GM12892 (cell line): ENCODE results near the gene TMEM18.

Source experiments
- DNase-seq: peaks from one replicate; pipeline ENCODE4 v3.0.0; 2011; ENCODE audit not compliant: insufficient read length
- FAIRE-seq: peaks from 2 replicates; lab custom pipeline; 2011; peaks lifted over from hg19 to GRCh38; lab: Jason Lieb, UNC
- POLR2A ChIP-seq: IDR thresholded peaks from 2 replicates; pipeline ENCODE4 v1.6.1; 2011; ENCODE audit warnings: low read depth, low read length, control low read depth
- POLR2AphosphoS5 ChIP-seq: IDR thresholded peaks from 2 replicates; pipeline ENCODE4 v1.6.1; 2011; ENCODE audit warnings: low read depth, low read length, control low read depth
- TAF1 ChIP-seq: IDR thresholded peaks from 2 replicates; pipeline ENCODE4 v1.6.1; 2011; ENCODE audit warnings: low read depth, mild to moderate bottlenecking, control low read depth, low read length, borderline replicate concordance

TMEM18 gene

GRCh38 chr2:627340-627709 lies 49.9 kb downstream of the TMEM18 start:
- TF ChIP-seq TAF1 (no peak), POLR2A (no peak), POLR2AphosphoS5 (no peak)
- no peak for FAIRE-seq
- DNase-seq = no peak

GRCh38 chr2:626491-627339 lies 50.5 kb downstream of the TMEM18 start:
- DNase-seq = no peak
- no peak for FAIRE-seq
- TF ChIP-seq POLR2AphosphoS5 (no peak), POLR2A (no peak), TAF1 (no peak)

GRCh38 chr2:625415-626333 lies 51.5 kb downstream of the TMEM18 start:
- FAIRE-seq (no peak), DNase-seq (no peak)
- no peak for TF ChIP-seq POLR2A
- TF ChIP-seq POLR2AphosphoS5 = no peak
- no peak for TF ChIP-seq TAF1

DNA sequence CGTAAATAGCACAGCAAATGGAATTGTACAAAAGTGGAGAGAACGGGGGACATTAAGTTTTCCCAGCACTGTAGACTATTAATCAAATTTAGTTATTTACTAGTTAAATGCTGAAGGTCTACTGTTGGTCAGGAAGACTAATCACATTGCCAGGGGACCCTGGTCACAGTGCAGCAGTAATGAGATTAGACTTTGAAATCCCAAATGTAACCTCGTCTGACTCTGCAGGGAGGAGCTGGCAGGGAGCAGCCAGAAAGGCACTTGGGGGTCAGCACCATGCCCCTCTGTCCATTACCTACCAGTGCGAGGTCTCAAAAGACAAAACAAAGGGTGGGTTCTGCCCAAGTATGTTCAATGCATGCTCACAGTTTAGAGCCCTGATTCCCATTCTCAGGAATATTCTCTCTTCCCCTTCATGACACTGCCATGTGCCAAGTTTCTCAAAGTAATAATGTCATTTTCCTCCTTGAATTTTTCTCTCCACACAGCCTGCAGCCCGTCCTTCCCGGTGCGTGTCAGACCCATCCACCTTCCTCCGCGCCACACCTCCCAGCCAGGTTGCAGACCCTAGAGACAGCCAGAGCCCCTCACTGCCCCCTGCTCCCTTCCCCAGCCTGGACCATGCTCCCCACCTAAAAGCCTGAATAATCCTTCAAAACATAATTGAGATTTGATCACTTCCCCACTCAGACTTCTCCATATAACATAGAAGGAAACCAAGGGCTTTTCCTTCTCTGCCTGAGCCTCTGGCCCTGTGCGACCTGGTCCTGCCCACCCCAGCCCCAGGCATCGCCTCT lies 52.5 kb downstream of the TMEM18 start:
- no peak for FAIRE-seq
- DNase-seq = no peak
- no peak for TF ChIP-seq POLR2A
- TF ChIP-seq POLR2AphosphoS5 = no peak
- no peak for TF ChIP-seq TAF1

DNA sequence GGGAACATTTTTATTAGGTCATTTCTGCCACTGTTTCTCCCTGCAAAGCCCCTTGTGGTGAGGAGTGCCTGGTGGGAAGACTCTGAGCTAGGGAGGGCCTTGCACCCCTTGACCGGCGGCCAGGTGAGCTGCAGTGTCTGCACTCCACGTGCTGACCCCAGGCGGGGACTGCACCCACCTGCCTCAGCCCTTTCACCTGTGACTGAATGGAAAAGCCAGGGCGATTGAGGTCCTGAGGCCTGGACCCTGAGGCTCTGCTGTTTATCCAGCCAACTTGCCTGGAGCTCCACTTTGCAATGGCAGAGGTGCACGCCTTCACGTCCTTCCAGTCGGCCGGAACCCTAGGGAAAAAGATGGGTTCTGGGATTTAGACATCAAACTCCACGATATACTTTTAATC lies 53.1 kb downstream of the TMEM18 start:
- FAIRE-seq = no peak
- TF ChIP-seq POLR2AphosphoS5 (no peak), TAF1 (no peak), POLR2A (no peak)

GRCh38 chr2:623130-623922 lies 53.9 kb downstream of the TMEM18 start:
- no peak for DNase-seq
- TF ChIP-seq POLR2A = no peak
- TF ChIP-seq TAF1 = no peak
- TF ChIP-seq POLR2AphosphoS5 = no peak
- no peak for FAIRE-seq

More for the DNA sequence above, 53.1 kb downstream of the TMEM18 start:
- DNase-seq = no peak

DNA sequence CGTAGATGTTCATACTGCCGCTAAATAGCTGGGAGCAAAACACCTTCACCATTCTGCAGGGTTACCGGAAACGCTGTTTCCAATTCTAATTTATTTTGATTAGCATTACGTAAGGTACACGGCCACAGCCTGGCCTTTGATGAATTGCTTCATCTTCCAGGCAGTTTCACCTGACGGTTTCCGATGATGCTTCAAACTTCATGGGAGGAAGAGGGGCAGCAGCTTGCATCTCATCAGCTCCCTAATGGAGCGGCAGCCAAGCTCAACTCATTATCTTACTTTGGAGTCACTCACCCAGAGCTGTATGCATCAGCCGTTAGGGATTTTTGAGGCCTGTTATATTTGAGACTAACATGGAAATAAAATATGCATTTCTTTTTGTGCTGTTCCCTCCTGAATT lies 54.8 kb downstream of the TMEM18 start:
- DNase-seq = no peak
- no peak for TF ChIP-seq POLR2AphosphoS5
- FAIRE-seq = no peak

DNA sequence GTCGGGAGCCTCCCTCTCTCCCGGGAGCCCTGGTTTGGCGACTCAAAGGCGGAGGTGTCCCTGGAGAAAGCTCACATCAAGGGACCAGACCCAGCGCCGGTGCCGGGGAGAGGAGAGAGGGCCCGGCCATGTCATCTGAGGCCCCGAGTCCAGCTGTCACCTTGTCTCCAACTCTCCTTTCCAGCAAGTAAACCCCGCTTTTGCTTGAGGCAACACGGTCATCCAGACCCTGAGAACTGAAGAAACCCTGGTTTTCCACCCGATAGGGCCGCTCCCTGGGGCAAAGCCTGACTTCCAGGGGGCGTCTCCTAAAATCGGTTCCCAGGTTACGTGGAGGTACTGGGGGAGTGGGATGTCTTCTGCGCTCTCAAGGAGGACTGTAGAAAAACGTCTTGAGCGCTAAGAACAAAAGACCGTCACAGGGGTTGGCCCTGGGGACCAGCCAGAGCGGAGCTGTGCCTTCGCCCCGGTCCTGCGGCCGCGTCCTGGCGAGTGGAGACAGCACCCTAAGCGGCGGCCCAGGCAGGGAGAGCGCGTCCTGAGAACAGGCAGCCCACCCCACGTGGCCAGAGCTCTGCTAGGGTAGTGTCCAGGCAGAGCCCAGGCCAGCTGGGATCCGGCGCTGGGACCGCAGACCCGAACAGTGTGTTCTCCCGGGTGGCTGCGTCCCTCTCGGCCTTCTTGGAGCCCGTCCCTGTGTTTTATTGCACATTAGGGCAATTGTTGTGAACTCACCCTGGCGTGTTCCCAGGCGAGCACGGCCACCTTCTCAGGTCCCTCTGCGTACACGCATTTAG lies 55.7 kb downstream of the TMEM18 start:
- FAIRE-seq = no peak
- TF ChIP-seq TAF1 = no peak
- no peak for TF ChIP-seq POLR2AphosphoS5
- no peak for TF ChIP-seq POLR2A
- DNase-seq = no peak

DNA sequence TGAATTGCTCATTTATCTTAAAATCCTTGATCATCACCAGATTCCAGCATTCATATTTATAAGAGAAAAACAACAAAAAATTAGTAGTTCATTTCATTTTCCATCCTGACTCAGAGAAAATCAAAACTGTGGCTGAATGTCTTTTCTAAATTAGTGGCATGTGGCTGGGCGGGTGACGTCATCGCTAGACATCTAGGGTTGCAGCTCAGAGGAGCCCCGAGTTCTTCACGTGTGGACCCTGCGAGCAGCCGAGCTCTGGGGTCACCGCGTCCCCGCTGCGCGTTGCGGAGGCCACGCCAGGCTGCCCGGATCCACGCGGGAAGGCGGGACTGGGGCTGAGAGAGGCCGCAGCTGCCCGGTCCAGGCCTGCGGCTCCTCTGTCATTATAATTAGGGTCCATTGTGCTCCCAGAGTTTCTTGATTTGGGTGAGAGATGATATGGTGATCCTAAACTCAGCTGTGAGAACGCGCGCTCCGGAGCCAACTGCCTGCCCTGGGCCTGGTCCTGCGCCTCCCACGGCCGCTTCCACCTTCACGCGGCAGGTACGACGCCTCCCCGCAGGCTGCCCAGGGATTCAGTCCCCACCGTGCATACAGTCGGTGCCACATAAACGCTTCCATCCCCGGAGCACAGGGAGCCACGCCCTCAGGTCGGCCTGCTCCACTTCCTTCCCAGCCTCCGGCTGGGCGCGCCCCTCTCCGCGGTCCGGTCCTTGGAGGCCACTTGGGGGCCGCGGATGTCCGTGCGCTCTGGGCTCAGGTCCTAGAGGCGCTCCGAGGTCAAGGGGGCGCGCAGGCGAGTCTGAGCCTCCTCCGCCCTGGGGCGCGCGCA lies 56.5 kb downstream of the TMEM18 start:
- FAIRE-seq = no peak
- no peak for DNase-seq
- TF ChIP-seq TAF1 = no peak
- no peak for TF ChIP-seq POLR2A
- no peak for TF ChIP-seq POLR2AphosphoS5

- no peak for TF ChIP-seq POLR2A
- TF ChIP-seq POLR2AphosphoS5 = no peak
- TF ChIP-seq TAF1 = no peak
- no peak for DNase-seq
- no peak for FAIRE-seq
These were observed 57.2 kb downstream of the TMEM18 start for GRCh38 chr2:620004-620403.
